22Rv1 (cell line): ENCODE results near the gene STX2.

ENCODE experiments used
- ZFX ChIP-seq: fragments of 450-650 bp; IDR thresholded peaks from 2 replicates; pipeline ENCODE4 v1.6.1; 2017; ENCODE audit warnings: antibody characterized with exemption, borderline replicate concordance
- TF ChIP-seq, protein P1 (sequence below): fragments of 450-650 bp; IDR thresholded peaks from 2 replicates; pipeline ENCODE4 v1.5.1; 2017; ENCODE audit warnings: mild to moderate bottlenecking

DNA sequence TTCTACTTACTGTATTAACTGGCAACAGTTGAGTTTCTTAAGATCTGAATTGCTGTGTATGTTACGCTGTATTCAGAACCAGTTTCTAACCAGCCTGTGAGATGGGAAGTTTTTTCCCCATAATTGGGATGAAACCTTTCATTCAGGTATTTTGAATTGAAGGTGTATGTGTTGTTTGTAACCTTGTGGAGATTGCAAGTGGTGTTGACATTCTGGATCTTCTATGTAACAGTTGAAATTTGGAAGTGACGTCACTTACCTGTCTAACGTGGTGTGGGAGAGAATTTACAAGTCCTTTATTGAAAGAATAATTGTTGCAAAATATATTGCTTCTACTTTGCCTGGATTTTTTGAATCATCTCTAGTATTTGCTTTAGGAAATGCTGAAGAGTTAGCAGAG lies 38.3 kb upstream of the STX2 start:
- TF ChIP-seq, protein P1, sequence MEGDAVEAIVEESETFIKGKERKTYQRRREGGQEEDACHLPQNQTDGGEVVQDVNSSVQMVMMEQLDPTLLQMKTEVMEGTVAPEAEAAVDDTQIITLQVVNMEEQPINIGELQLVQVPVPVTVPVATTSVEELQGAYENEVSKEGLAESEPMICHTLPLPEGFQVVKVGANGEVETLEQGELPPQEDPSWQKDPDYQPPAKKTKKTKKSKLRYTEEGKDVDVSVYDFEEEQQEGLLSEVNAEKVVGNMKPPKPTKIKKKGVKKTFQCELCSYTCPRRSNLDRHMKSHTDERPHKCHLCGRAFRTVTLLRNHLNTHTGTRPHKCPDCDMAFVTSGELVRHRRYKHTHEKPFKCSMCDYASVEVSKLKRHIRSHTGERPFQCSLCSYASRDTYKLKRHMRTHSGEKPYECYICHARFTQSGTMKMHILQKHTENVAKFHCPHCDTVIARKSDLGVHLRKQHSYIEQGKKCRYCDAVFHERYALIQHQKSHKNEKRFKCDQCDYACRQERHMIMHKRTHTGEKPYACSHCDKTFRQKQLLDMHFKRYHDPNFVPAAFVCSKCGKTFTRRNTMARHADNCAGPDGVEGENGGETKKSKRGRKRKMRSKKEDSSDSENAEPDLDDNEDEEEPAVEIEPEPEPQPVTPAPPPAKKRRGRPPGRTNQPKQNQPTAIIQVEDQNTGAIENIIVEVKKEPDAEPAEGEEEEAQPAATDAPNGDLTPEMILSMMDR = no peak
- no peak for TF ChIP-seq ZFX
